C4-2B (cell line): ENCODE results near the gene PCDHGA5.
"Not testable (repeated sequence)": the region's sequence is repeated elsewhere in the genome, so short reads cannot be mapped to it uniquely, and the experiment has no call there.

Experiments used
- H3K27ac ChIP-seq: fragments of 450-650 bp; 2 replicates; pipeline ENCODE4 v1.5.1; 2017
- CTCF ChIP-seq: fragments of 450-650 bp; conservative IDR thresholded peaks from 2 replicates; pipeline ENCODE4 v1.5.1; 2017; ENCODE audit warnings: mild to moderate bottlenecking
- ZFX ChIP-seq: fragments of 450-650 bp; IDR thresholded peaks from 2 replicates; pipeline ENCODE4 v1.6.1; 2017

PCDHGA5 gene

DNA sequence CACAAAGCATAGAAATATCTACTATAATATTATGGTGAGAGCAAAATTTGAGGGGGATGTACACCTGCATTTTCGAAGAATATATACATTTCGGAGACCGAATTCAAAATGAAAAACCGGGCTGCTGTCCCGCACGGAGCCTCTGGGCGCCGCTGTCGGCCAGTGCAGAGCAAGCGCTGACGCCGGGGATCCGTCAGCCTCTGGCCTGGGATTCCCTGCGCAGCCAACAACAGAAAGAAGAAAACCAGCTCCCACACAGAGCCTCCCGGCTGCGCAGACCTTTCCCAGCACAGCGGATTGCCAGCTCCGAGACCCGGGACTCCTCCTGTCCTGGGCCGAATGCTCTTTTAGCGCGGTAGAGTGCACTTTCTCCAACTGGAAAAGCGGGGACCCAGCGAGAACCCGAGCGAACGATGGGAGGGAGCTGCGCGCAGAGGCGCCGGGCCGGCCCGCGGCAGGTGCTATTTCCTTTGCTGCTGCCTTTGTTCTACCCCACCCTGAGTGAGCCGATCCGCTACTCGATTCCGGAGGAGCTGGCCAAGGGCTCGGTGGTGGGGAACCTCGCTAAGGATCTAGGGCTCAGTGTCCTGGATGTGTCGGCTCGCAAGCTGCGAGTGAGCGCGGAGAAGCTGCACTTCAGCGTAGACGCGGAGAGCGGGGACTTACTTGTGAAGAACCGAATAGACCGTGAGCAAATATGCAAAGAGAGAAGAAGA lies 44.0 kb downstream of the PCDHGA5 start, which contains the start of gene PCDHGB6:
Gene PCDHGB6, plus strand, starts transcription at position 232 of the 716 bp plus-strand sequence. Its CDS starts 182 bp downstream, at position 414.
- peak; percentile 78 for TF ChIP-seq CTCF
- H3K27ac ChIP-seq, result not testable (repeated sequence)

GRCh38 chr5:141409598-141410306 lies 45.8 kb downstream of the PCDHGA5 start:
- TF ChIP-seq ZFX, result no peak
- no peak for TF ChIP-seq CTCF
- H3K27ac ChIP-seq, result no peak overlapping the region

GRCh38 chr5:141411575-141411974 lies 47.6 kb downstream of the PCDHGA5 start:
- TF ChIP-seq ZFX (no peak), CTCF (no peak)
- H3K27ac ChIP-seq, result no peak overlapping the region

DNA sequence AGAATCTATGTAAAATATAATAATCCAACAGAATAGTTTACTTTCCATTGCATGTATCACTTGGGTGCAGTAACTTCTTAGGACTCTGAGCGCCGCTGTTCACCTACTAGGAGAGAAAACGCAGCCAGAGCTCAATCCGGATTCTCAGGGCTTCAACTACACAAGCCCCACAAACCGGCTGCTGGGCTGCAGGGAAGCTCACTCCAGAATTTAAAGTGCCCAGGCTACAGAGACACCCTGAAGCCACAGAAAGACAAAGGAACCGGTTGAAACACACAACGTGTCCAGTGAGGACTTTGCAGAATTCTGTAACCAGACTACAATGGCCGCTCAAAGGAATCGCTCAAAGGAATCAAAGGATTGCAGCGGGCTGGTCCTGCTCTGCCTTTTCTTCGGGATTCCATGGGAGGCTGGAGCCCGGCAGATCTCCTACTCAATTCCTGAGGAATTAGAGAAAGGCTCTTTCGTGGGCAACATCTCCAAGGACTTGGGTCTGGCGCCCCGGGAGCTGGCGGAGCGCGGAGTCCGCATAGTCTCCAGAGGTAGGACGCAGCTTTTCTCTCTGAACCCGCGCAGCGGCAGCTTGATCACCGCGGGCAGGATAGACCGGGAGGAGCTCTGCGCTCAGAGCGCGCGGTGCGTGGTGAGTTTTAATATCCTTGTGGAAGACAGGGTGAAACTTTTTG lies 49.0 kb downstream of the PCDHGA5 start, which contains the start of gene PCDHGA10:
Gene PCDHGA10, plus strand, starts transcription at position 134 of the 686 bp plus-strand sequence. Its CDS starts 189 bp downstream, at position 323.
- no peak within 1 kb of the TSS for H3K27ac ChIP-seq
- TF ChIP-seq ZFX, result no peak
- peak; percentile 88 for TF ChIP-seq CTCF

- TF ChIP-seq CTCF, result no peak
- no peak for TF ChIP-seq ZFX
These were observed 49.6 kb downstream of the PCDHGA5 start for GRCh38 chr5:141413540-141414069.

DNA sequence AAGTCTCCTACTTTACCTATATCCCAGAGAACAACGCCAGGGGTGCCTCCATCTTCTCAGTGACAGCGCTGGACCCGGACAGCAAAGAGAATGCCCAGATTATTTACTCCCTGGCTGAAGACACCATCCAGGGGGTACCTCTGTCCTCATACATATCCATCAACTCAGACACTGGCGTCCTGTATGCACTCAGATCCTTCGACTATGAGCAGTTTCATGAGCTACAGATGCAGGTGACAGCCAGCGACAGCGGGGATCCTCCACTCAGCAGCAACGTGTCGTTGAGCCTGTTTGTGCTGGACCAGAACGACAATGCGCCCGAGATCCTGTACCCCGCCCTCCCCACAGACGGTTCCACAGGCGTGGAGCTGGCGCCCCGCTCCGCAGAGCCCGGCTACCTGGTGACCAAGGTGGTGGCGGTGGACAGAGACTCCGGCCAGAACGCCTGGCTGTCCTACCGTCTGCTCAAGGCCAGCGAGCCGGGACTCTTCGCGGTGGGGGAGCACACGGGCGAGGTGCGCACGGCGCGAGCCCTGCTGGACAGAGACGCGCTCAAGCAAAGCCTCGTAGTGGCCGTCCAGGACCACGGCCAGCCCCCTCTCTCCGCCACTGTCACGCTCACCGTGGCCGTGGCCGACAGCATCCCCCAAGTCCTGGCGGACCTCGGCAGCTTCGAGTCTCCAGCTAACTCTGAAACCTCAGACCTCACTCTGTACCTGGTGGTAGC lies 50.7 kb downstream of the PCDHGA5 start:
- H3K27ac ChIP-seq, result not testable (repeated sequence)

More at GRCh38 chr5:141413540-141414069, 49.6 kb downstream of the PCDHGA5 start:
- H3K27ac ChIP-seq, result no peak overlapping the region

DNA sequence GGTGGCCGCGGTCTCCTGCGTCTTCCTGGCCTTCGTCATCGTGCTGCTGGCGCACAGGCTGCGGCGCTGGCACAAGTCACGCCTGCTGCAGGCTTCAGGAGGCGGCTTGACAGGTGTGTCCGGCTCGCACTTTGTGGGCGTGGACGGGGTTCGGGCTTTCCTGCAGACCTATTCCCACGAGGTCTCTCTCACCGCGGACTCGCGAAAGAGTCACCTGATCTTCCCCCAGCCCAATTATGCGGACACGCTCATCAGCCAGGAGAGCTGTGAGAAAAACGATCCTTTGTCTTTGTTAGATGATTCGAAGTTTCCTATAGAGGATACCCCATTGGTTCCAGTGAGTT lies 51.3 kb downstream of the PCDHGA5 start:
- H3K27ac ChIP-seq, result not testable (repeated sequence)
